GM19468 (cell line): Measurements from ENCODE around the gene TMEM214.

Source experiments
- ATAC-seq: cut with Tn5 transposase; IDR thresholded peaks from one replicate; pipeline ENCODE4 v1.9.1; 2021; ENCODE audit warnings: mild to moderate bottlenecking, moderate library complexity, moderate number of reproducible peaks; ENCODE audit not compliant: unreplicated experiment; ENCODE audit errors: extremely low read depth

TMEM214 gene

DNA sequence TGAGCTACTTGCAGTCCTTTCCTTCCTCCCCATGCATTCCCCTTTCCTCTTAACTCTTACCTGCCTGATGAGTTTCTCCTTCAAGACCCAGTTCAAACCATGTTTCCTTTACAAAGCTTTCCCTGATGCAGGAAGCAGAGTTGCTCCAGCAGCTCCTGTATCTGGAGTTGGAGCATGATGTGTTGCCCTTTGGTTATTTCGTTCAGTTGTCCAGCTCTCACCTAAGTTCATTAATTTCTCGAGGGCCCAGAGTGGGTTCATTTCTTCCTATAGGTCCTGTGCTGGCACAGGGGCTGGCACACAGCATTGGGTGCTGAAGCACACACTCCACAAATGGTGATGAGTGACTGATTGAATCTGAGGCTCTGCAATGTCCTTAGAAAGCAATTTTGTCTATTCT, 23.0 kb upstream of the TMEM214 start:
- ATAC-seq = no peak

DNA sequence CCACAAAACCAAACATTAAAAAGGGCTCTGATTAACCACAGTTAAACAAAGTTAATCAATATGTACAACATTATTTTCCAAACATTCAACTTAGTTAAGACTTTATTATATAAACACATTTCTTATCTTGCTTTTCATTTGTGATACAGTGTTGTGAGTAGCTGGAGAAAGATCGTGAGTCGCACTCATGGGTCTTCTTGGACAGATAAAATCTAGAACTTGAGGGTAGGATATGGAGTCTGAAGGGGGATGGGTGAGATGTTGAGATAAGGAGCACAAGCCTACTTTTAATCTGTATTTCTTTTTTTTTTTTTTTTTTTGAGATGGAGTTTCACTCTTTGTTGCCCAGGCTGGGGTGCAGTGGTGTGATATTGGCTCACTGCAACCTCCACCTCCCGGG, 22.6 kb upstream of the TMEM214 start:
- ATAC-seq = no peak

DNA sequence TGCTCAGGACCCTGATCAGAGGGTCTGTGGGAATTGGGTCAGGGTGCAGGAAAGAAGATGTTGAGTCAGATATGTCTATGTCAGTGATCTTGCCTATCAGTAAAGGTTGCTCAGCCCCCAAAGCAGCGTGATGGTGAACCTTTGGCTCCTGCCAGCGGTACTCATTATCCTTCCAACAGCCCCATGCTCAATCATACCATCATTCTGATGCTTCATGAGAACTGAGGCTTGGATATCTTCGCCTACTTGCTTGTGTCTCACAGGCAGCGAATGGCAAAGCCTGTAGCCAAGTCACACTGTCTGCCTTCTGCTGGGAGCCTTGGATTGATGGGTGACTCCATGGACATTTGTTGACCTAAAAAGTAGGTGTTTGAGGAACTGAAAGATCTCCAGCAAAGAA, 19.0 kb upstream of the TMEM214 start:
- ATAC-seq = no peak

DNA sequence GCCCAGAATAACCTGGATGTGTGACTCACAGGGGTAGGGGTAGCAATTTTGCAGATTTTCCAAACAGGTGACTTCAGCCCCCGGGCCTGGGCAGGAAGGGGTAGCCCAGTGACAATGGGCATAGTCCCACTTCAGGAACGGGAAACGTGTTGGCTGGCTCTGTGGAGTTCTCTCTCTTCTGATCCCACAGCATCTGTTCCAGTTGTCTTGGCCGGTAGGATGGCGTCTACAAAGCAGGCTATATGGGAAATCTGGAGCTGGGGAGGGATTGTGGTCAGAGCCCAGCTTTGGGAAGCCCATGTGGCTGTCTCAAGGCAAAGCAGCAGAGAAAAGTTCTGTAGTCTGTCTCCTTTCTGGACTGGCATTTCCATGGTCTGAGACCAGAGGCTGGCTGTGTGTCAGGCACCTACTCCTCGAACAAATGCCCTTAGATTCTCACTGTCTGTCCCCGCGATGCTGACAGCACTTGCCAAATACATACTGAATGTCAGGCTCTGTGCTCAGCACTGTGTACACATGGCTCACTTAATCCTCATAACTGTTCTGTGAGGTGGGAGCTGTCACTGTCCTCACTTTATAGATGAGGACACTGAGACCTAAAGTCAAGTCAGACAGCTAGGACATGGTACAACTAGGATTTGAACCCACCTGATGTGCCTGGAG, 17.9 kb upstream of the TMEM214 start:
- no peak for ATAC-seq

DNA sequence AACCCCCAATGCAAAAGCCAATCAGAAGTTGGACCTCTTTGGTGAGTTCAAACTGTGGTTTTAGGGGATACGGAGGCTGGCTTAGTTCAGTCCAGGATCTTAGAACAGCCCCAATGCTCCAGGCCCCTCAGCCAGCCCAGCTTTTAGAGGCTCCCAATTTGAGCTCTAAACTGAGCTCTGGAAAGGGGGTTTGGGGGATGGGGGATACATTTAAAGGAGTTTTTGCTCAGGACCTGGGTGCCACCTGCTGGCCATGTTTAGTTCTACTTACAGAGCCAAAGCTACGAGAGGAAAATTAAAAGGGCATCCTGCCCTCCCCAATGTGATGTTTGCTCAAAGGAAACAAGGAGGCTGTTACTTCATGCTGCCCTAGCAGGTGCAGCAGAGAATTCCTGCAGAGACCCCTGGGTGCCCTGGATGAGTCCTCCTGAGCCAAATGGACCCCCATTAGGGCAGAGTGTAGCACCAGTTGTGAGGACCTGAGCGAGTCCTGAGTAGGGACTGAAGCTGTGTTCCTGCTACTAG, 15.9 kb upstream of the TMEM214 start:
- ATAC-seq = no peak

DNA sequence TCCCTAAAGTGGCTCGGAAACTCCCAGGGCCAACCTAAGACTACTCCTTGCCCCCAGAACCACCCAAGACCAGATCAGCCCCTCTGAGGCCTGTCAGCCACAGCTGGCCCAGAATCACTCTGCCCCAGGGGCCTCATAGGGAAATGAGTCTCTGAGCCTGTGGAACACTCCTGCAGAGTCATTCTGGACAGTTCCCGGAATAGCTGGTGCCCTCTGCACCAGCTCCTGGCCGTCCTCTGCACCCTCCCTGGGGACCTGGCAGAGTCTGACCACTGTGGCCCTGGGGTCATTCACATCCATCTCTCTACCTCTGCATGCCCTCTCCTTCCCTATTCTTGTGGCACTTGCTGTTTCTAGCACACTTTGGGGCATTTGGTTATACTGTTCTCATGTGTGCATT, 14.6 kb upstream of the TMEM214 start:
- no peak for ATAC-seq

DNA sequence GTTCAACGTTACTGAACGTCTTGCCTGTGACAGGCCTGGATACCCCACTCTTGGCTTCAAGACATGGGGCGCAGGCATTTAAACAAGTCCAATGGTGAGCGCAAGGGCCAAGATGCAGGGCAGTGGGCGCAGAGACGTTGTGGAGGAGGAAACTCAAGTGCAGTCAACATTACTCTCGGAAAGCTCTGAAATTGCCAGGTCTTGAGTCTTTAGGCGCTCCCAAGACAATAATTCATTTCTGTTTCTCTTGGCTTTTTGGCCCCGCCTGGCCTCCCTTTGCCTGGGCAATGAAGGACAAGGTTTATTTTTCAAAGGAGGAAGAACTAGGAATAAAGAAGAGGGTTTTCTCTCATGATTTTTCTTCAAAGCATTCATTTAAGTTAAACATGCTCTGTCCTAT, 13.3 kb upstream of the TMEM214 start:
- no peak for ATAC-seq

DNA sequence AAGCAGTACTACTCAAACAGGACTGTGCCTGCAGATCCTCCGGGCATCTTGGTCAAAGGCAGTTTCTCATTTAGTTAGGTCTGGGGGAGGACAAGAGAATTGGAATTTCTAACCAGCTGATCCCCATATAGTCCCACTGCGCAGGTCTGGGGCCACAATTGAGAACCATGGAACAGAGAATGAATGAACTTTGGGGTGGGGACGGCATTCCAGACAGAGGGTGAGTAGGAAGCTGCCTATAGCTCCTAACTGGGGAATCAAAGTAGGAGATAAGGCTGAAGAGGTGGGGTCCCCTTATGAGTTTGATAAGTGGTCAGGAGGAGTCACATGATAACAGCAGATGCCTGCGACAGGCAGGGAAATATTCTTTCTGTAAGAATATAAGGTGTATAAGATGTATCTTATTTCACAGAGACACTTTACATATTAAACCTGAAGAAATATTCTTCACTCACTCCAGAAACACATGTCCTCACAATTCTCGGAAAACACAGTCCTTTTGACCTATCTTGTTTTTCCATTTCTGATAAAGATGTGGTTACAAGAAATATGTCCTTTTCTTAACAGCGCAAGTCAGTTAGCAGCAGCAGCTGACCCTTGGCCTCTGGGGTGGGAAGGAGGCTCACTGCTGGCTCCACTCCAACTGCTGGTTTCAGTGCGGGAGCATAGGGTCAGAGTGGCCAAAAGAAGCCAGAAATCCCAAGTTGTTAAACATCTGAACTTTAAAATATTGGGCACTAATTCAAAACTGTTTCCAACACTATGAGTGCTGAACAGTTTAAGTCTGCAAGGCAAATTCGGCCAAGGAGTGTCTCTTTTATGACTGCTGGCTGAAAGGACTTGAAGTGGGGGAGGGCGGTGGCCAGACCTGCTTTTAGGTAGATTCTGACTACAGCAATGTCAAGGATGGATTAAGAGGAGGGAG, 12.6 kb upstream of the TMEM214 start:
- no peak for ATAC-seq

DNA sequence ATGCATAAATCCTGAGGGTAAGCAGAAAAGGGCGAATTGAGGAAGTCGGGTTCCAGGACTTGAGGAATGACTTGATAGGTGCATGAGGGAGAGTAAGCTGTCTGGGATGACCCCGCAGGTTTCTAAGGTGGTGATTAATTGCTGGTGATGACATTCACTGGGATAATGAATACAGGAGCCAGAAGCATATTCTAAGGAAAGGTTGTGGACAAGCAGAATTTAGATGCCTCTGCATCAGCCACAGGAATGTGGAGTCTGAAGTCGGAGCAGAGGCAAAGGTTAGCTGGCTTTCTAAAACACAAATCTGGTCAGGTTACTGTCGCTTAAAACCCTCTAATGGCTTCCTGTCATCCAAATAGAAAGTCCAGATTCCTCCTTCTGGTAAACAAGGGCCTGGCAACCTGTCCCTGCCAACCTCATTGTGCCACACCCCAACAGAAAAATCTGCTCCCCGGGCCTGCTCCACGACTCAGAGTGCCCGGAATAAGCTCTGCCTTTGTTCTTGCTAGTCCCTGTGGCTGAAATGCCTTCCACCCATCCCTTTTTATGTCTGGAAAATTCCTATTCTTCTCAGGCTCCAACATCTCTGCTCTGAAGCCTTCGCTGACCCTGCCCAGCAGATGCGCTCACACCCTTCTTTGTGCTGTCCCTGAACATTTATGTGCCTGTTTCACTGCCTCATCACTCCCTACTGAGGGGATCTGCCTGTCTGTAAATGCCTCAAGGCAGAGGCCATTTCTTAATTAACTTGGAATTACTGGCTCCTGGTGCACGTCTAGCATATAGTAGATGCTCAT, 11.3 kb upstream of the TMEM214 start:
- ATAC-seq = no peak

DNA sequence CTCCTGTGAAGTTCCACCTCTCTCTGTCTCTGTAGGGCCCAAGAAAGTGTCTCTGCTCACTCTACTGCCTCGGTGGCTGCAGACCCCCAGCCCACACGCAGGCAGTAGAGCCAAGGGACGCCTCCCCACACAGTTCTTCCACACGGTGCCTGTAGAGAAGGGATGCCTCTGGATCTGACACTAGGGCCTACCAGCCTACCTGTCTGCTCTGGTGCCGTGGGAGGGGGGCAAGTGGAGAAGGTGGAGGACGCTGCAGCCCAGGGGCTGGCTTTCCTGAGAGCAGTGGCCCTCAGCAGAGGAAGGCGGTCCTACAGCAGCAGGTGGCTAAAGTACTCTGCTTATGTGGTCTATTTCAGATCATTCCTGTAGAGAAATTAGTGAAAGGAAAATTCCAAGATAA, 9.0 kb upstream of the TMEM214 start:
- ATAC-seq = no peak

DNA sequence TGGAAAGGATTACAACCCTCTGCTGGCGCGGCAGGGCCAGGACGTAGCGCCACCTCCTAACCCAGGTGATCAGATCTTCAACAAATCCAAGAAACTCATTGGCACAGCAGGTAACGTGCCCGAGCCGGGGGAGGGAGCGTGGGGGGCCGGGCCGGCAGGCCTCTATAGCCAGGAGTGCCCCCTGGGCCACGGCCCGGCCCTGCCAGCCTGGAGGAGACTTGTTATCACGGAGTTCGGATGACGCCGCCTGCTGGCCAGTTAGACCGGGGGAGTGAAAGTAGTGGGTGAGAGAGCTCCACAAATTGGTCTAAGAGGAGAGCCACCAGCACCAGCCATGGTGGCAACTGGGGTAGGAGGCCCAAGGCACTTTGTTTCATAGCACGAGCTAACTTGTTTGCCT, 8.6 kb upstream of the TMEM214 start:
- ATAC-seq = no peak

DNA sequence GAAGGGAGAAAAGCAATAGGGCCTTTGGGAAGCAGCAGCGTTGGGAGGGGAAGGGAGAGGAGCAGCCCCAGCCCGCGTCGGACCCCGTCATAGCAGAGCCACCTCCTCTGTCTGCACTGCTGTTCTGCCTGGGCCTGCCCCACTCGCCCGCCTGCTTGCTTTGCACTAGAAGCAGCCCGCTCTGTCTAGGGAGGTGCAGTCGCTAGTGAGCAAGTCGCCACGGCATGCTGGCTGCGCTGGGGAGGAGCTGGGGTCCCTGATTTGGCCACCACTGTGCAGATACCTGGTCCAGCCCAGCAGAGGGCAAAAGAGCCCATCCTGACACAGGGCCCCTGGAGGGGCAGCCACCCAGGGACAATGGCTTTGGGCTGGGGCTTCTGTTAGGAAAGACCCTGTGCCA, 8.0 kb upstream of the TMEM214 start:
- ATAC-seq = no peak

DNA sequence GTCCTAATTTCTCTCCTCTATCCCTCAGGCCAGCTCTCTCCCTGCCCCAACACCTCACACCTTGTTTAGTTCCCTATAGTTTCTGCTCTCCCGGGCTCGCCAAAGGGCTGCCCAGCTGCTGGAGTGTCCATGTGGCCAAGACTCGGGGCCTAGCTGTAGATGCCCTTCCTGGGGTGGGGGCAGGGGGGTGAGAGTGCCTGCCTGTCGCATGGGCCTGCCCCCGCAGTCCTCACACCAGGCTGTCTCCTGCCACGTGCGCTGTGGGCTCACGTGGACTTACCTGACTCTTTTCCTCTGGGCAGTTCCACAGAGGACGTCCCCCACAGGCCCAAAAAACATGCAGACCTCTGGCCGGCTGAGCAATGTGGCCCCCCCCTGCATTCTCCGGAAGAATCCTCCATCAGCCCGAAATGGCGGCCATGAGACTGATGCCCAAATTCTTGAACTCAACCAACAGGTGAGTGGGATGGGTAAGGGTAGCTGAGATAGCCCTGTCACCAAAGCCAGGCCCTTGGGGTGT, 7.4 kb upstream of the TMEM214 start:
- ATAC-seq = no peak

DNA sequence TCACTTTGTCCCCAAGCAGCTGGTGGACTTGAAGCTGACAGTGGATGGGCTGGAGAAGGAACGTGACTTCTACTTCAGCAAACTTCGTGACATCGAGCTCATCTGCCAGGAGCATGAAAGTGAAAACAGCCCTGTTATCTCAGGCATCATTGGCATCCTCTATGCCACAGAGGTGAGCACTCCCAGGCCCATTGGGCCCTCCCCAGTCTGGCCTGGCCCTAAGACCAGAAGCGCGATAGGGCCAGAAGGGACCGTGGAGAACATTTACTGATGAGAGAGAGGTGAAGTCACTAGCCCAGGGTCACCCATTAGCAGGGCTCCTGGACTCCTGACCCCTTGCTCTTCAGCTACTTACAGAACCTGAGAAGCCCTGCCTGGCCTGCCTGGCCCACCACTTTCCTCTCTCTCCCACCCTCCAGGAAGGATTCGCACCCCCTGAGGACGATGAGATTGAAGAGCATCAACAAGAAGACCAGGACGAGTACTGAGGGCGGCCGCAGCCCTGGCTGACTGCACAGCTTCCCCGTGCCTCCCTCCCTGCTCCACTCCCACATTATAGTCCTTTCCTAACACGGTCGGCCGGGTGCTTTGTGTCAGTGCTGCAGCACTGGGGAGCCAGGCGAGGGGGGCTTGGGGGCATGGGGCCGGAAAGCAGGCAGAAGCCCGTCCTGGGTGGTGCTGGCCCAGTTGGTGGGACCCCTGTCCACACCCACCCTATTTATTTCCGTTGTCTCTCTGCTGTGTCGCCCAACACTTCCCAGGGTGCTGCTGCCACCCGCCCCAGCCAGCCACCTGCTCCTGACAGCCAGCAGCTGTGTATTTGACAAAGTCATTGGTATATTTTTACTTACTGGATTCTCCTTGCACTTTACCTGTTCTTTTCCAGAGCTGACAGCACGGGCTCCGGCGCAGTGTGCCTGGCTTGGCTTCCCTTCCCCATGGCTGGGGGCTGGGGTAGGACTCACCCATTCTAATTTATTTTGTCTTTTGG, 6.6 kb upstream of the TMEM214 start:
- no peak for ATAC-seq

DNA sequence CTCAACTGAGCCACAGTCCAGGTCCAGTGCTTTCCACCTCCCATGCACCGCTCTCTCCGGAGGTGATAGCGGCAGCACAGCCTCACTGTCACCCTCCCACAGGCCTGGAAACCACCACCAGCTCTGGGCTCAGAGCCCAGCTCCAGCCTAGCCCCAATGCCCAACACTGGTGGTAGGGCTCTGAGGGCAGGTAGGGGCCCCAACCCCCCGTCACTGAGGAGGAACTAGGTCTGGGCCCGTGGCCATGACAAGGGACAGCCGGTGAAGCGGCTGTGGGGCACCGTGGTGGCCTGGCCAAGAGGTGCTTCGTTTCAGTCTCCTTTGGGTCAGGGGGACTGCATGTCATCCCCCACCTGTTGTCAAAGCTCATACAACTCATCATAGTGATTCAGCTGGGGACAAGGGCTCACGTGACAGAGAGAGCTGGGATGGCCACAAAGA, 5.5 kb upstream of the TMEM214 start:
- ATAC-seq = no peak

DNA sequence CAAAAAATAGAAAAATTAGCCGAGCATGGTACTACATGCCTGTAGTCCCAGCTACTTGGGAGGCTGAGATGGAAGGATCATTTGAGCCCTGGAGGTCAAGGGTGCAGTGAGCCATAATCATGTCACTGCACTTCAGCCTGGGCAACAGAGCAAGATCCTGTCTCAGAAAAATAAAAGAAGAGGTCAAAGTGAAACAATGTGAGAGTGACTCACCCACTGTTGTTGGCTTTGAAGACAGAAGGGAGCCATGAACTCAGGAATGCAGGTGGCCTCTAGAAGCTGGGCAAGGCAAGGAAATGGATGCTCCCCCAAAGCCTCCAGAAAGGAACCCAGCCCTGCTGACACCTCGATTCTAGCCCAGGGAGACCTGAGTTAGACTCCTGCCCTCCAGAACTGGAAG, 3.7 kb upstream of the TMEM214 start:
- ATAC-seq = no peak

DNA sequence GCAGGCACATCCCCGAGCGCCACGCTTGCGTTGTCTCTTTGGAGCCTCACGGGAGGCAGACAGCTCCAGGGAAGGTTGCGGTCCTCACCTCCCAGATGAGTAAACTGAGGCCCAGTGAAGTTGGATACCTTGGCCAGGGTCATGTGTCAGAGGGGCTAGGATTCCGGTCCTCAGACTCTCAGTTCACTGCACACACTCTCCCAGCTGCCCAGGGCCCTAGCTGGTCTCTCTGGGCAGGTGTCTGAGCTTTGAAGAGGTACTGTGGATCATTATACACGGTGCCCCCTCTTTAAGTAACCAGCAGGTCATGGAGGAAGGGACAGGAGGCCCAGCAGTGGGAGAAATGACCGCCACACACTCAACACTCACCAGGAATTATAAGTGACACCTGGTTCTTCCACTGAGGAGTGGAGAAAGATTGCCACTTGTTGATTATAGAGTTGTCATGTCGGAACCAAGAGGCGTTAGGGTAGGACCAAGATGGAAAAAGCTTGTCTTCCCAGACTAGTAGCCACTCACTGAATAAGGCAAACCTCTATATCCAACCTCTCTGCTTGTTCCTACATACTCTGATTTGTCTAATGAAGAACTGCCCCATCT, 588 bp downstream of the TMEM214 start:
- ATAC-seq = no peak

DNA sequence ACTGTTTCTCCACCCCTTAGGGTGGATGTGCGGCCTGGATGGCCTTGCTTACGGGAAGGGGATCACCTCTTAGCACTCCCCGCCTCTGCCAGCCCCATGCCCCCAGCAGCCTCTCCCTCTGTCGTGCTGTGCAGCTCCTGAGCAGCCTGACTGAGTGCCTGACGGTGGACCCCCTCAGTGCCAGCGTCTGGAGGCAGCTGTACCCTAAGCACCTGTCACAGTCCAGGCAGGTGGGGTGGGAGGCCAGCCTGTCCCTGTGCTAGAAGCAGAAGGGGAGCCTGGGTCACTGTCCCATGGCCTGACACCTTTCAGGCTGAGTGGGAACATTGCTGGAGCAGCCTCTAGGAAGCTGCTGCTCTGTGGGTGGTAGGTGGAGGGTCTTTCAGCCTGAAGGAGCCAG, 5.2 kb downstream of the TMEM214 start:
- no peak for ATAC-seq
